HG03280 (cell line): Measurements from ENCODE around the gene FAM228B.
"Not testable (repeated sequence)": the region's sequence is repeated elsewhere in the genome, so short reads cannot be mapped to it uniquely, and the experiment has no call there.

Experiments used
- ATAC-seq: cut with Tn5 transposase; IDR thresholded peaks from one replicate; pipeline ENCODE4 v1.9.1; 2021; ENCODE audit warnings: mild to moderate bottlenecking, moderate library complexity; ENCODE audit not compliant: unreplicated experiment

The FAM228B gene

GRCh38 chr2:24101992-24102391 is 21.3 kb upstream of the FAM228B start:
- no peak for ATAC-seq

- no peak for ATAC-seq
Measured at GRCh38 chr2:24102677-24103076, 20.6 kb upstream of the FAM228B start.

DNA sequence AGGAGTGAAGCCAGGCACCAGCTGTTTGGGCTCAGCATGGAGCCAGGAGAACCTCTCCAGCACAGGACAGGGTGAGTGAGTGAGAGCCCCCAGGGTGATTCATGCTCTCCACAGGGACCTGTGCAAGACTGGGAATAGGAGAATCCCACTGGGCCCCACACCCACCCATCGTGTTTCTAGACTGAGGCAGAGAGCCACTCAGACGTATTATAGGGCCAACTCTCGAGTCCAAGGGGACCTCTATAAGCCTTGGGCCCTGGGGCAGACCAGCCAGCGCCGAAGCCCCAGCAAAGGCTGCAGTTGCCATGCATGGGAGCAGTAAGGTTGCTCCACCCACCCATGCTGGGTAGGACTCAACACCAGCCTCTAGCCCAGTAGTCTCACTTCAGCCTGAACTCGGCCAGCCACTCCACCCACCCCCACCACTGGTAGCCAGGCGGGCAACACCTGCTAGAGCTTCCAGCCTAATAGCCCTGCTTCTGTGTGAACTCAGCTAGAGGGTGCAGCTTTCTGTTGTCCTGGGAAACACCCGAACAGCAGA is 19.1 kb upstream of the FAM228B start:
- ATAC-seq: no peak

- ATAC-seq: no peak
Measured at GRCh38 chr2:24104906-24105305, 18.4 kb upstream of the FAM228B start.

DNA sequence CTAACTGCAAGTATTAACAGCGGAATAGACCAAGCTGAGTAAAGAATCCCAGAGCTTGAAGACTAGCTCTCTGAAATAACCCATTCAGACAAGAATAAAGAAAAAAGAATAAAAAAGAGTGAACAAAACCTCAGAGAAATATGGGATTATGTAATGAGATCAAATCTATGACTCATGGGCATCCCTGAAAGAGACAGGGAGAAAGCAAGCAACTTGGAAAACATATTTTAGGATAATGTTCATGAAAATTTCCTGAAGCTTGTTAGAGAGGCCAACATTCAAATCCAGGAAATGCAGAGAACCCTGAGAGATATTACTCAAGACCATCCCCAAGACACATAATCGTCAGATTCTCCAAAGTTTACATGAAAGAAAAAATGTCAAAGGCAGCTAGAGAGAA is 17.5 kb upstream of the FAM228B start:
- ATAC-seq: no peak

GRCh38 chr2:24106786-24107185 is 16.5 kb upstream of the FAM228B start:
- no peak for ATAC-seq

GRCh38 chr2:24107336-24107735 is 15.9 kb upstream of the FAM228B start:
- no peak for ATAC-seq

DNA sequence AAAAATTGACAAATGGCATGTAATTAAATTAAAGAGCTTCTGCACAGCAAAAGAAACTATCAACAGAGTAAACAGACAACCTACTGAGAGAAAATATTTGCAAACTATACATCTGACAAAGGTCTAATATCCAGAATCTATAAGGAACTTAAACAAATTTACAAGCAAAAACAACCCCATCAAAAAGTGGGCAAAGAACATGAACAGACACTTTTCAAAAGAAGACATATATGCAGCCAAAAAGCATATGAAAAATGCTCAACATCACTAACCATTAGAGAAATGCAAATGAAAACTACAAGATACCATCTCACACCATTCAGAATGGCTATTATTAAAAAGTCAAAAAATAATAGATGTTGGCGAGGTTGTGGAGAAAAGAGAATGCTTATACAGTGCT is 13.8 kb upstream of the FAM228B start:
- not testable (repeated sequence) for ATAC-seq

GRCh38 chr2:24110660-24111303 is 12.5 kb upstream of the FAM228B start:
- no peak for ATAC-seq

- no peak for ATAC-seq
Measured at GRCh38 chr2:24111407-24111901, 11.8 kb upstream of the FAM228B start.

DNA sequence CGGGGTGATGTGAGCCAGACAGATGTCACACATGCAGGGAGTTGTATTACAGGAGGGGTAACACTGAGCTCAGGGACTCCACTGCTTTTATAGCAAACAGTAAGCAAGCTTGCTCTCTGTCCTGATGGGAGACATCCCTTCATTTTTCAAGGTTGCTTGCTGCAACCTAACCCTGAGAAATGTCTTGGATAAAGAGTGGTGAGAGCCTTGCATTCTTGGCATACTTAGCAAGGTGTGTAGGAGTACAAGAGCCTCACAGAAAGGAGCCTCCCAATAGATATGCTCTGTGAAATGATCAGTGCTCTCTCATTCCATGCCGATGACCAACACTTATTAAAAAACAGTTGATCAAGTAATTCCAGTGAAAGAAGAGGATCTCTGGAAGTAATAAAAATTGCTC is 8.2 kb upstream of the FAM228B start:
- ATAC-seq: no peak

DNA sequence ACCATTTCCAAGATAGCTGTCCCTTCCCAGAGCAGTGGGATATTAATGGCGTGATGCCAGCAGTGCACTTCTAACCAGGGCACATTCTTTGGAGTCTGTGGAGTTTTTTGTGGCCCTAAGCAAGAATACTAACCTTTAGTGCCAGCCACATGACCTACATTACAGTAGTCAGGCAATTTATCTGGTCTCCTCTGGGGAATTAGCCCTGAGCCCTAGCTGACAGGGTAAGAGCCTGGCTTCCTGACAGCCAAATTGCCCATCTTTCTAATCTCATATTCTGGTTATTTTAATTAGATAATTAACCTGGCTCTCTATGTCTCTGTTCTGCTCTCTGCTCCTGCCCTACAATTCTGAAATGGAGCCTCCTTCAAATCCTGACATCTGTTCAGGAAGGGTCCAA is 5.4 kb upstream of the FAM228B start:
- ATAC-seq: no peak

DNA sequence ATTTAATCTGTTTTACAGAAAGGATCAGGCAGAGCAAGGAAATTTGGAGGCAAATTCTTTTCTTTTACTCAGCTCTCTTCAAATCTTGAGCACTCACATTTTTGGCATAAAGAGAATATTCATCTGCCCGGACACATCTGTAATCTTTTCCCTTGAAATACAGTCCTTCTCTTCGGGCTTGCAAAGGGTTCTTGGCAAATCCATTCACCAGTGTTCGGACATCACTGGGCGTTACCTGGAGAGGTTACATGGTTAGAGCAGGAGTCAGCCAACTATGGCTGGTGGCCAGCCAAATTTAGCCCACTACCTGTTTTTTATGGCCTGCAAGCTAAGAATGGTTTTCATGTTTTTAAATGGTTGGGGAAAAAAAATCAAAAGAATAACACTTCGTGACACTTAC is 2.2 kb upstream of the FAM228B start:
- no peak for ATAC-seq

- ATAC-seq: no peak
Measured at GRCh38 chr2:24121469-24121868, 1.8 kb upstream of the FAM228B start.

GRCh38 chr2:24122366-24123194 is 689 bp upstream of the FAM228B start:
- ATAC-seq: no peak

DNA sequence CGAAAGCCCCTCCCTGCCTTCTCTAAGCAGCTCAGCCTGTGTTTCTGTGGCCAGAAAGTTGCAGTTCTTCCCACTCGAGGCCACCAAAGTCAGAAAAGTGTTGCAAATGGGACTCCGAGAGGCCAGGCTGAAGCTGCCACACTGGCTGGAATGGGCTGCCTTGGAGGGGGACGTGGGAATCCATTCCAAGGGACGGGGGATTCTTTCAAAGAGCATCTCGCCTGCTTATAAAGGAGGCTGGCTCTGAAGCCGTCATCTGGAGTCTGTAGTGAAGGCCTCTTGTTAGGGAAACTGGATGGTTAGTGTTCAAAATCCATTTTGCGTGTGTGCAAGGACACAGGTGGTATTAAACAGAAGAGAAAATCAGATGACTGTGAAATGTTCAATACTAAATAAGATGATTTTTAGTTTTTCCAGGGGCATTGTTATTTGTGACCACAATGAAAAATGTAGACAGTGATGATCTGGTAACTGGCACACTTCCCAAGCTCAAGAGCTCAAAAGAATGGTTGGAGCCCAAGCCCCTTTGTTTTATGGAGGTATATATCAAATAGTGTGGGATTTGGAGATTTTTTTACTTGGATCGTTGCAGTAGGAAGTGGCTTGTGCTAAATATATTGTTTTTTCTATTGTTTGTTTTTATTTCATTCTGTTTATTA is 782 bp downstream of the FAM228B start:
- ATAC-seq: peak; percentile 3

DNA sequence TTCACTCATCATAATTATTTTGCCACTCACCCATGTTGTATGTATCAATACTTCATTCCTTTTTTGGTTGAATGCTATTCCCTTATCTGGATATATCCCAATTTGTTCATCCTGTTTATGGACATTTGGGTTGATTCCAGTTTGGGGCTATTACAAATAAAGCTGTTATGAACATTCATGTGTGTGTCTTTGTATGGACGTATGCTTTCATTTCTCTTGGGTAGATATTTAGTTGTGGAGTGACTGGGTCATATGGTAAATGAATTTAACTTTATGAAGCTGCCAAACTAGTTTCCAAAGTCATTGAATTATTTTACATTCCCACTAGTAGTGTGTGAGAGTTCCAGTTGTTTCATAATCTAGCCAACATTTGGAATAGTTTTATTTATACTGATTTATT is 2.7 kb downstream of the FAM228B start:
- ATAC-seq: no peak

- ATAC-seq: no peak
Measured at GRCh38 chr2:24132543-24132942, 9.3 kb downstream of the FAM228B start.

- ATAC-seq: not testable (repeated sequence)
Measured at GRCh38 chr2:24140305-24140704, 17.0 kb downstream of the FAM228B start.

GRCh38 chr2:24147364-24147763 is 24.1 kb downstream of the FAM228B start:
- ATAC-seq: no peak

DNA sequence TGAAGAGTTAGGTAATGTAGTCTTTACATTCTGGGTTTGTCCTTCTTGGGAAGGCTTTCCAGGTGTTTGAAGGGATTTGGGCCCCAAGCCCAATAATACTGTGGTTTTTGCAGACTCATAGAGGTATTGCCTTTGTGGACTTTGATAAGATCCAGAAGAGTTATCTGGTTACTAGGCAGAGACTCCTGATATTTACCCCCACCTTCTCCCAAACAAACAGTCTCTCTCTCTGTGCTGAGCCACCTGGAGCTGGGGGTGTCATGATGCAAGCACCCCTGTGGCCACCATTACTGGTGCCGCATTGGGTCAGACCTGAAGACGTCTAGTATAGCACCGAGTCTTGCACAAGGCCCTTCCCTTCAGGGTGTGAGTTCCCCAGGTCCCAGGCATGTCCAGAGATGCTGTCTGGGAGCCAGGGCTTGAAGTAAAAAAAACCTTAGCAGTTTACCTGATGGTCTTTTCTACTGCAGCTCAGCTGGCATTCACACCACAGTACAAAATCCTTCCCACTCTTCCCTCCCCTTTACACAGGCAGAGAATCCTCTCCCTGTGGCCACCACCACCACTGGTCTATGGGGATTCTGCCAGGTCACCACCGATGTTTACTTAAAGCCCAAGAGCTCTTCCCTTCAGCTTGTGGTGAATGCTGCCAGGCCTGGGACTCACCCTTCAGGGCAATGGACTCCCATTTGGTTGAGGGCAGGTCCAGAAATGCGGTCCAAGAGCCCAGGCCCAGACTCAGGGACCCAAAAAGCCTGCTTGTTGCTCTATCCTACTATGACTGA is 29.3 kb downstream of the FAM228B start:
- ATAC-seq: no peak
